ENCODE results near the gene FBP2. TPM values are rescaled to one million over a fixed set of nuclear protein-coding genes. Genes with fewer than 3 reads are reported as not detected.

Gene FBP2
- total and polyA plus RNA-seq, 3 experiments from 2014 or later = not detected

DNA sequence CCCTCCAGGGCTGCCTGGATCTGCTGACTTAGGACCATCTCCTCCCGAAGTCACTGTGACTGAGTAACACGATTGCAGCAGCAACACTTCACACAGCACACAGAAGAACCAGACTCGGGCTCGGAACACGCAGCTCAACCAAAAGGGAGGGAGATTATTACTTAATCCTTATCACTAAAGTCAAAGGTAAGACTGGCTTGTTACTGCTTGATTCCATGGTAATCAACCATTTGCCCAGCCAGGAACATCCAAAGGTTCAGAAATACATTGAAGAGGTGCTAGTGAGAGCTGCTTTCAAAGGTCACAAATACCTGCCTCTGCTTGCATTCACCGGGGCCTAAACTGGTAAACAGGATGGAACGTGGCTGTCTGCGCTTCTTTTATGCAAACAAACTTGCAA is 38.0 kb upstream of the FBP2 start:
- Mint-ChIP-seq H3K36me3 (no peaks in the 10 kb centered on the region), H3K27me3 (peaks cover 2 to 4% of the 10 kb centered on the region in 2 donors), H3K9me3 (no peaks in the 10 kb centered on the region), H3K27ac (no peak overlapping the region), H3K4me3 (no peak overlapping the region), H3K4me1 (no peaks in the 10 kb centered on the region)
- no peaks in the 10 kb centered on the region for H3K27me3 ChIP-seq (ENCODE audit: insufficient read depth, low read length, poor library complexity, severe bottlenecking)
- no peaks in the 10 kb centered on the region for H3K4me1 ChIP-seq (ENCODE audit: insufficient read depth, low read length)
- DNase-seq = no peak
- POLR2A ChIA-PET = no interaction called here
- H3K9me3 ChIP-seq (ENCODE audit: low read length) = no peaks in the 10 kb centered on the region
- no peak overlapping the region for H3K27ac ChIP-seq (ENCODE audit: low read depth, low read length)
- no peak overlapping the region for H3K4me3 ChIP-seq (ENCODE audit: low read length)
- CTCF ChIA-PET = interaction anchor here (1.1 kb wide), 1 partner anchor 38 kb away, joined by 5 read pairs; no protein-coding TSS in a partner anchor
- no peaks in the 10 kb centered on the region for H3K36me3 ChIP-seq (ENCODE audit: insufficient read depth, low read length)

DNA sequence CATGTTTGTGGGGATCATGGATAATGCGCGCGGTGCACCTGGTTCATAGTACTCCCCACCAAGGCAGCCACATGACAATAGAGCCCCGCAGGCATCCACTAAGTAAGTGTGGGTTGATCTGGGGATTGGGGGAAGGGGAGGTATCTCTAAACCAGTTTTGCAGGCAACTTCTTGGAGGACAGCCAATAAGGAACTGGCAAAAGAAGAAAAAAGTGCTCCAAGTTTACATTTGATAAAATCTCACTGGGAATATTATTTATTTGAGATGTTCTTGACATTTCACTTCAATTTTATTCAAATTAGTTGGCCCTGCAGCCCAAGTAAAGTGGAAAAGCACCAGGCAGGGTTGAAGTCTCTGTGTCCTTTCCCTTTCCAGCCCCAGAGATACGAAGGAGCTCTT is 37.2 kb upstream of the FBP2 start:
- ChIA-PET POLR2A (no interaction called here), CTCF (no interaction called here)
- Mint-ChIP-seq H3K4me3 (no peak overlapping the region), H3K4me1 (no peaks in the 10 kb centered on the region), H3K27ac (no peak overlapping the region), H3K27me3 (peaks cover 0 to 4% of the 10 kb centered on the region in 2 donors), H3K36me3 (no peaks in the 10 kb centered on the region), H3K9me3 (no peaks in the 10 kb centered on the region)
- Histone ChIP-seq H3K4me1 (ENCODE audit: insufficient read depth, low read length) (no peaks in the 10 kb centered on the region), H3K27ac (ENCODE audit: low read depth, low read length) (no peak overlapping the region), H3K4me3 (ENCODE audit: low read length) (no peak overlapping the region), H3K9me3 (ENCODE audit: low read length) (no peaks in the 10 kb centered on the region), H3K36me3 (ENCODE audit: insufficient read depth, low read length) (no peaks in the 10 kb centered on the region), H3K27me3 (ENCODE audit: insufficient read depth, low read length, poor library complexity, severe bottlenecking) (no peaks in the 10 kb centered on the region)
- DNase-seq = no peak

DNA sequence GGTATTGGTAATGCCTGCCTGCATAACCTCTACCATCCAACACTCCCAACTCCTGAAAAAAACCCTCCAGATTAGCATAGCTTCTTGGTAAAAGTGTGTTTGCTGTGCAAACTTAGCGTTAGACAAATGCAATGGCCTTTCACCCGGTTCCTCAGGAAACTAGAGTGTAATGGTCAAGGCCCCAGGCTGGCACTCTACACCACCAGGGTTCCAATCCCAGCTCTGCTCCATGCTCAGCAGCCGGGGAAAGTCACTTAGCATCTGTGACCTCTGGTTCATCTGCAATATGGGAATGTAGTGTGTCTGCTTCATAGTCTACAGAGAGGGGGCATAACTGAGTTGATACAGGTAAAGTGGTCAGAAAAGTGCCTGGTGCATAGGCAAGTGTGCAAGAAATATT is 36.7 kb upstream of the FBP2 start:
- Histone ChIP-seq H3K4me1 (ENCODE audit: insufficient read depth, low read length) (no peaks in the 10 kb centered on the region), H3K4me3 (ENCODE audit: low read length) (no peak overlapping the region), H3K27ac (ENCODE audit: low read depth, low read length) (no peak overlapping the region), H3K36me3 (ENCODE audit: insufficient read depth, low read length) (no peaks in the 10 kb centered on the region), H3K9me3 (ENCODE audit: low read length) (no peaks in the 10 kb centered on the region), H3K27me3 (ENCODE audit: insufficient read depth, low read length, poor library complexity, severe bottlenecking) (no peaks in the 10 kb centered on the region)
- Mint-ChIP-seq H3K4me1 (no peaks in the 10 kb centered on the region), H3K4me3 (no peak overlapping the region), H3K9me3 (no peaks in the 10 kb centered on the region), H3K27ac (no peak overlapping the region), H3K27me3 (peaks cover 0 to 4% of the 10 kb centered on the region in 2 donors), H3K36me3 (no peaks in the 10 kb centered on the region)
- no peak for DNase-seq
- ChIA-PET POLR2A (no interaction called here), CTCF (no interaction called here)

DNA sequence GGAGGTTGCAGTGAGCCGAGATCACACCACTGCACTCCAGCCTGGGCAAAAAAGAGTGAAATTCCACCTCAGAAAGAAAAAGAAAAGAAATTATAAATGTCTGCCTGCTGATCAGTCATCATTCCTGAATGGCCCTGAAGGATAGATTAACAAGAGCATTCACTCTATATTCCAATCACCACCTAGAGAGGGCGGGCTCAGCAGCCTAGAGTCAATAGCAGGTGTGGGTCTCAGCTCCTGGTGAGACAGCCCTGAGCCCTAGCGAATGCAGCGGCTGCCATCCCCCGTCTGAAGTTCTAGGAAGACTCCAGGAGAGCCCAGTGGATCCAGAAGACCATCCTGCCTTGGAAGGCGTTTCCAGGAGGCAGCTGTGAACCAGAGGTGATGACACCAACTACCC is 33.7 kb upstream of the FBP2 start:
- Mint-ChIP-seq H3K27ac (peak overlapping the region in 1 of 8 donors; percentile 78), H3K4me1 (peaks cover 0 to under 1% (median 0%) of the 10 kb centered on the region in 3 donors), H3K9me3 (no peaks in the 10 kb centered on the region), H3K27me3 (peaks cover under 1 to 4% of the 10 kb centered on the region in 2 donors), H3K4me3 (no peak overlapping the region), H3K36me3 (no peaks in the 10 kb centered on the region)
- no peaks in the 10 kb centered on the region for H3K36me3 ChIP-seq (ENCODE audit: insufficient read depth, low read length)
- H3K27ac ChIP-seq (ENCODE audit: low read depth, low read length) = no peak overlapping the region
- no peak overlapping the region for H3K4me3 ChIP-seq (ENCODE audit: low read length)
- H3K9me3 ChIP-seq (ENCODE audit: low read length) = no peaks in the 10 kb centered on the region
- CTCF ChIA-PET = no interaction called here
- POLR2A ChIA-PET = no interaction called here
- no peaks in the 10 kb centered on the region for H3K27me3 ChIP-seq (ENCODE audit: insufficient read depth, low read length, poor library complexity, severe bottlenecking)
- DNase-seq = no peak
- no peaks in the 10 kb centered on the region for H3K4me1 ChIP-seq (ENCODE audit: insufficient read depth, low read length)

DNA sequence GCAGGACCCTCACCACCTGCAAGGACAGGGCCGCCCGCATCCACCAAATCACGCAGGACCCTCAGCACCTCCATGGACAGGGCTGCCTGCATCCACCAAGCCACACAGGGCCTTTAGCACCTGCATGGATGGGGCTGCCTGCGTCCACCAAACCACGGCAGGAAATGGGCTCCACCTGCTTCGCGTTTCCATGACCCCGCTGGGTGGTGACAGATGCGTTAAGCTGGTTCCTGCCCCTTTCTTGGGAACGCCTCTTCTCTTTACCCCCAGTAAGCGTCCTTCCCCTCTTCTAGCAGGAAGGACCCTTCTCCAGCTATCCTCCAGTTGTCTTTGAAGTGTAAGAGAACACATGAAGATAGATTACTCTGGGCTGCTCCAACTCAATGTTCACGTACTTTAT is 32.2 kb upstream of the FBP2 start:
- peaks cover 0 to 3% of the 10 kb centered on the region in 2 donors for H3K27me3 Mint-ChIP-seq
- no peak for DNase-seq
- ChIA-PET CTCF (no interaction called here), POLR2A (no interaction called here)
- H3K27ac ChIP-seq (ENCODE audit: low read depth, low read length) = no peak overlapping the region
- no peaks in the 10 kb centered on the region for H3K36me3 ChIP-seq (ENCODE audit: insufficient read depth, low read length)
- no peaks in the 10 kb centered on the region for H3K9me3 ChIP-seq (ENCODE audit: low read length)
- no peaks in the 10 kb centered on the region for H3K27me3 ChIP-seq (ENCODE audit: insufficient read depth, low read length, poor library complexity, severe bottlenecking)
- no peaks in the 10 kb centered on the region for H3K36me3 Mint-ChIP-seq
- H3K4me3 ChIP-seq (ENCODE audit: low read length) = no peak overlapping the region
- H3K4me1 ChIP-seq (ENCODE audit: insufficient read depth, low read length) = no peaks in the 10 kb centered on the region
- peaks cover 0 to 5% (median 2%) of the 10 kb centered on the region in 3 donors for H3K4me1 Mint-ChIP-seq
- no peaks in the 10 kb centered on the region for H3K9me3 Mint-ChIP-seq
- H3K27ac Mint-ChIP-seq = no peak overlapping the region
- H3K4me3 Mint-ChIP-seq = no peak overlapping the region

DNA sequence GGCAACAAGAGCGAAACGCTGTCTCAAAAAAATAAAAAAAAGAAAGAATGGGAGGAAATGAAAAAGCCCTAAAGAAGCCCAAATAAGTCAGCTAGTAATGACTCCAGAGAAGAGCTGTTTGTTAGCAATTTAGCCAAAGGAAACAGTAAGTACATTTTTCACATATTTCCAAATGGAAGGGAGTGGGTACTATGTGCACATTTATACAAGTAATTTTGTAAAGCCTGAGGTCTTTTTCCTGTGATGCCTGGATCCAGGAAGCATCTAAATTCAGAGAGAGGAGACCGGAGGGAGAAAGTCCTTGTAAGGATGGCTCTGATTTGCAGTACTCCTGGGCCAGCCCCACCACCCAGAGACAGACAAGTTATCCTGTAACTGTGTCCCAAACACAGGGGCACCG is 31.0 kb upstream of the FBP2 start:
- Mint-ChIP-seq H3K4me1 (peaks cover 0 to 5% (median 2%) of the 10 kb centered on the region in 3 donors), H3K36me3 (no peaks in the 10 kb centered on the region), H3K4me3 (no peak overlapping the region), H3K9me3 (no peaks in the 10 kb centered on the region), H3K27me3 (peaks cover 3 to 6% of the 10 kb centered on the region in 2 donors), H3K27ac (peak overlapping the region in 1 of 8 donors; percentile 47)
- no peaks in the 10 kb centered on the region for H3K9me3 ChIP-seq (ENCODE audit: low read length)
- ChIA-PET CTCF (no interaction called here), POLR2A (no interaction called here)
- H3K36me3 ChIP-seq (ENCODE audit: insufficient read depth, low read length) = no peaks in the 10 kb centered on the region
- no peak overlapping the region for H3K27ac ChIP-seq (ENCODE audit: low read depth, low read length)
- DNase-seq = no peak
- H3K4me1 ChIP-seq (ENCODE audit: insufficient read depth, low read length) = no peaks in the 10 kb centered on the region
- no peak overlapping the region for H3K4me3 ChIP-seq (ENCODE audit: low read length)
- no peaks in the 10 kb centered on the region for H3K27me3 ChIP-seq (ENCODE audit: insufficient read depth, low read length, poor library complexity, severe bottlenecking)

DNA sequence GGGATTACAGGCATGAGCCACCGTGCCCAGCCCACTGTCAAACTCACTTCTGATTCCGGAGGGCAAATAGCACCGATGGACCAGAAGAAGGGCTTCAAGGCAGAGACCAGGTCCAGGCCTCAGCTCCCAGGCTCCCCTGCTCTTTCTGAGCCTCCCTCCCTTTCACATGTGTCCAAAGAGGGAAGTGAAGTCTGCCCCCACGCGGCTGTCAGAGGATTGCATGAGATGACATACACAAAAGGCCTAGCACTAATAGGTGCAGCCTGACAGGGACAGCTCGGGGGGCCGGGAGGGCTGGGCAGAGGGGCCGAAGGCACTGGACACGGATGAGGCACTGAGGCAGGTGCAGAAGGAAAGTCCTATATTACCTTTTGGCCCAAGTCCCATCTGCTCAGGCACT is 29.6 kb upstream of the FBP2 start:
- ChIA-PET CTCF (no interaction called here), POLR2A (no interaction called here)
- no peak overlapping the region for H3K4me3 ChIP-seq (ENCODE audit: low read length)
- no peaks in the 10 kb centered on the region for H3K36me3 ChIP-seq (ENCODE audit: insufficient read depth, low read length)
- no peak for DNase-seq
- H3K4me1 ChIP-seq (ENCODE audit: insufficient read depth, low read length) = no peaks in the 10 kb centered on the region
- Mint-ChIP-seq H3K9me3 (no peaks in the 10 kb centered on the region), H3K4me1 (peaks cover 0 to 5% (median 2%) of the 10 kb centered on the region in 3 donors), H3K27ac (no peak overlapping the region), H3K36me3 (no peaks in the 10 kb centered on the region), H3K4me3 (no peak overlapping the region), H3K27me3 (peaks cover 6 to 7% of the 10 kb centered on the region in 2 donors)
- H3K27ac ChIP-seq (ENCODE audit: low read depth, low read length) = no peak overlapping the region
- H3K27me3 ChIP-seq (ENCODE audit: insufficient read depth, low read length, poor library complexity, severe bottlenecking) = no peaks in the 10 kb centered on the region
- H3K9me3 ChIP-seq (ENCODE audit: low read length) = no peaks in the 10 kb centered on the region

DNA sequence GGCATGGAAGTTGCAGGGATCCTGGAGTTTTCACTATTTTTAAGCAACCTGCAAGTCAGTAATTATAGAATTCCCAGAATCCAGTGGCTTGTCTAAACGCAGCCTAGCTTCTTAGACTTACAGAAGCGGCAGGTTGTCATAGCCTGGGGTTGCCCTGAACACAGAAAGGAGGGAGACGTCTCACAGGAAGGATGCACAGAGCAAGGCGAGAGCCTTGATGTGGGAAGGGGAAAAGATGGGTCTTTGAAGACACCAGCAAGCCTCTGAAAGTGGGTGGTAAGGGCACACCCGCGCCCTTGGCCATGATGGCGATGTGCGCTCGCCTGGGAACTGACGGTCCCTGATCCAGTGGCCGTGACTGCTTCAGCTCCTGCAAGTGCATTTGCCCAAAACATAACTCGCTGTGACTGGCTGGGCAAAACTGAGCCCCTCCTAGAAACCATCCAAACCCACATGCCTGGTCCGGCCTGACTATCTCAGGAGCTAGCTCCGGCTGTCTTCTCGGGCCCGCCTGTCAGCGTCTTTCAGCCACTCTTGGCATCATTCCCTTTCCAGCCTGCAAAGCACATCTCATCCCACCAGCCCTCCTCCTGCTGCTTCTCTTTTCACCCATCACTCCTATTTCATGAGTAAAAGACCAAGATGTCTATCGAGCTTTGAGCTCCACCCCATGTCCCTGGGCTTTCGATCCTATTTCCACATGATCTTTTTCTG is 28.6 kb upstream of the FBP2 start:
- Mint-ChIP-seq H3K27me3 (peaks cover 6 to 7% of the 10 kb centered on the region in 2 donors), H3K9me3 (no peaks in the 10 kb centered on the region), H3K27ac (no peak overlapping the region), H3K4me3 (no peak overlapping the region), H3K4me1 (peaks cover 0 to 5% (median 2%) of the 10 kb centered on the region in 3 donors), H3K36me3 (no peaks in the 10 kb centered on the region)
- no peaks in the 10 kb centered on the region for H3K27me3 ChIP-seq (ENCODE audit: insufficient read depth, low read length, poor library complexity, severe bottlenecking)
- DNase-seq = no peak
- H3K36me3 ChIP-seq (ENCODE audit: insufficient read depth, low read length) = no peaks in the 10 kb centered on the region
- ChIA-PET CTCF (no interaction called here), POLR2A (no interaction called here)
- no peaks in the 10 kb centered on the region for H3K9me3 ChIP-seq (ENCODE audit: low read length)
- no peaks in the 10 kb centered on the region for H3K4me1 ChIP-seq (ENCODE audit: insufficient read depth, low read length)
- no peak overlapping the region for H3K27ac ChIP-seq (ENCODE audit: low read depth, low read length)
- H3K4me3 ChIP-seq (ENCODE audit: low read length) = no peak overlapping the region

Data from CD8-positive, alpha-beta memory T cell (primary cell).